Measurements from ENCODE around the gene TMEM38B.
"Not testable (repeated sequence)": the region's sequence is repeated elsewhere in the genome, so short reads cannot be mapped to it uniquely, and the experiment has no call there.

TMEM38B gene

GRCh38 chr9:105683688-105684275 is 10.6 kb upstream of the TMEM38B start:
- no peak for DNase-seq

GRCh38 chr9:105686936-105687335 is 7.4 kb upstream of the TMEM38B start:
- no peak for DNase-seq

- no peak for DNase-seq
These were observed 3.6 kb upstream of the TMEM38B start for GRCh38 chr9:105690742-105691141.

- no peak for DNase-seq
These were observed 729 bp upstream of the TMEM38B start for GRCh38 chr9:105693435-105694189.

- peak; percentile 61 for DNase-seq
These were observed 674 bp downstream of the TMEM38B start for GRCh38 chr9:105694848-105695581.

GRCh38 chr9:105696219-105696793 is 2.0 kb downstream of the TMEM38B start:
- no peak for DNase-seq

- no peak for DNase-seq
These were observed 3.5 kb downstream of the TMEM38B start for GRCh38 chr9:105697871-105698270.

GRCh38 chr9:105698348-105698870 is 4.1 kb downstream of the TMEM38B start:
- no peak for DNase-seq

- DNase-seq = no peak
These were observed 6.3 kb downstream of the TMEM38B start for GRCh38 chr9:105700668-105701067.

- DNase-seq = no peak
These were observed 6.8 kb downstream of the TMEM38B start for GRCh38 chr9:105701145-105701544.

GRCh38 chr9:105702207-105702606 is 7.9 kb downstream of the TMEM38B start:
- no peak for DNase-seq

GRCh38 chr9:105703638-105704037 is 9.3 kb downstream of the TMEM38B start:
- DNase-seq = not testable (repeated sequence)

GRCh38 chr9:105706156-105706555 is 11.8 kb downstream of the TMEM38B start:
- DNase-seq = no peak

GRCh38 chr9:105708405-105708804 is 14.1 kb downstream of the TMEM38B start:
- DNase-seq = no peak

GRCh38 chr9:105710638-105711037 is 16.3 kb downstream of the TMEM38B start:
- DNase-seq = no peak

- no peak for DNase-seq
These were observed 17.5 kb downstream of the TMEM38B start for GRCh38 chr9:105711867-105712266.

- no peak for DNase-seq
These were observed 18.0 kb downstream of the TMEM38B start for GRCh38 chr9:105712297-105712696.

- no peak for DNase-seq
These were observed 18.4 kb downstream of the TMEM38B start for GRCh38 chr9:105712773-105713172.

- no peak for DNase-seq
These were observed 19.1 kb downstream of the TMEM38B start for GRCh38 chr9:105713260-105714019.

- no peak for DNase-seq
These were observed 19.6 kb downstream of the TMEM38B start for GRCh38 chr9:105714020-105714331.

GRCh38 chr9:105716146-105716545 is 21.8 kb downstream of the TMEM38B start:
- no peak for DNase-seq

GRCh38 chr9:105722099-105722498 is 27.8 kb downstream of the TMEM38B start:
- DNase-seq = no peak

- DNase-seq = no peak
These were observed 31.0 kb downstream of the TMEM38B start for GRCh38 chr9:105725370-105725769.
